Aorta (tissue), 5 donors: Measurements from ENCODE around the gene ACSS1. TPM values are rescaled to one million over a fixed set of nuclear protein-coding genes. Genes with fewer than 3 reads are reported as not detected.

Source experiments
- ATAC-seq: fragments of 200-7000 bp; cut with Tn5 transposase; one replicate; pipeline ENCODE4 v1.9.1; 2022; ENCODE audit warnings: moderate library complexity; ENCODE audit not compliant: low FRiP score
- DNase-seq, 2 donors: peaks; one replicate each; pipeline ENCODE4 v3.0.0-alpha.2; 2020
- H3K27ac ChIP-seq, 2 donors: one replicate each; pipeline ENCODE4 v1.5.1; 2013; ENCODE audit warnings: low read length in 2 of 2, mild to moderate bottlenecking in 2 of 2, moderate library complexity in 2 of 2, control low read depth in 1 of 2, inconsistent platforms in 1 of 2, low read depth in 1 of 2
- H3K27me3 ChIP-seq, 2 donors: one replicate each; pipeline ENCODE4 v1.6.1; 2013; ENCODE audit warnings: control low read depth in 1 of 2, low read length in 1 of 2, mild to moderate bottlenecking in 1 of 2, moderate library complexity in 1 of 2; ENCODE audit not compliant: insufficient read depth in 2 of 2, control insufficient read depth in 1 of 2
- H3K36me3 ChIP-seq, 2 donors: one replicate each; pipeline ENCODE4 v1.6.1; 2013; ENCODE audit warnings: control low read depth in 1 of 2, low read length in 1 of 2, mild to moderate bottlenecking in 1 of 2; ENCODE audit not compliant: insufficient read depth in 2 of 2, control insufficient read depth in 1 of 2
- H3K4me1 ChIP-seq, 2 donors: one replicate each; pipeline ENCODE4 v1.6.1; 2013; ENCODE audit warnings: low read length in 2 of 2, control low read depth in 1 of 2, mild to moderate bottlenecking in 1 of 2, moderate library complexity in 1 of 2; ENCODE audit not compliant: insufficient read depth in 2 of 2, control insufficient read depth in 1 of 2
- H3K4me3 ChIP-seq, 2 donors: one replicate each; pipeline ENCODE4 v1.5.1; 2013; ENCODE audit warnings: low read length in 2 of 2, control low read depth in 1 of 2, mild to moderate bottlenecking in 1 of 2
- H3K9me3 ChIP-seq: one replicate; pipeline ENCODE4 v1.6.1; 2013; ENCODE audit warnings: mild to moderate bottlenecking, low read length; ENCODE audit not compliant: control insufficient read depth
- WGBS, 2 donors: extraction: QIAGEN DNeasy Blood & Tissue Kit; methylation state at CpG; one replicate each; pipeline ENCODE4 v1.1.7; 2013; 5-methylcytosine and 5-hydroxymethylcytosine counted together
- intact Hi-C, 2 donors: fragments of 100-400 bp; cut with DNase I; formaldehyde crosslinking; loops; one replicate each; pipeline versions ENCODE4 v1.14.2 to v1.15.0; 2022
- polyA plus RNA-seq, 2 donors: library from polyadenylated mRNA; stranded (reverse); fragments of 200-250 nt; gene quantifications; one replicate each; pipeline ENCODE4 v1.2.3, GENCODE V29; 2013
- total RNA-seq, 2 donors: library from RNA; stranded (reverse); fragmentation: NEBNext Ultra II Directional; extraction: Animal tissue kit (Norgen Biotek cat#: 25700); gene quantifications; one replicate each; pipeline ENCODE4 v1.2.1, GENCODE V29; 2021
- donor health status: healthy with polysubstance abuse.
- donor health status: Bipolar disorder and iron deficiency.
- donor health status: DM: no; HTN: no; CAD: no.
- donor health status: DM: no; HTN: no; CAD: no.
- donor health status: DM: yes; HTN: yes; CAD: no.

The ACSS1 gene
- total and polyA plus RNA-seq, 4 donors: 7.6 to 23.4 (median 18.3) TPM

- ATAC-seq: no peak
- intact Hi-C loops: no loop called here
- peak in 1 of 2 donors; percentile 22 for DNase-seq
- peaks cover 0 to 2% of the 10 kb centered on the region in 2 donors for H3K36me3 ChIP-seq
- no peak overlapping the region for H3K4me3 ChIP-seq
- H3K9me3 ChIP-seq: no peaks in the 10 kb centered on the region
- peaks cover 0 to 6% of the 10 kb centered on the region in 2 donors for H3K4me1 ChIP-seq
- H3K27me3 ChIP-seq: no peaks in the 10 kb centered on the region
- no peak overlapping the region for H3K27ac ChIP-seq
- 57 to 58% methylated on average over 6 of the region's 6 CpGs for WGBS, 2 donors
These were observed 24.5 kb downstream of the ACSS1 start for GRCh38 chr20:25033265-25033923.

- ATAC-seq (peak; percentile 40), DNase-seq (peak in 1 of 2 donors; percentile 49)
- no peaks in the 10 kb centered on the region for H3K27me3 ChIP-seq
- WGBS, 2 donors: 71 to 73% methylated on average over 29 of the region's 29 CpGs
- no peaks in the 10 kb centered on the region for H3K9me3 ChIP-seq
- peaks cover 0 to 2% of the 10 kb centered on the region in 2 donors for H3K36me3 ChIP-seq
- no peak overlapping the region for H3K27ac ChIP-seq
- intact Hi-C loops: no loop called here
- H3K4me3 ChIP-seq: no peak overlapping the region
- peaks cover 0 to 6% of the 10 kb centered on the region in 2 donors for H3K4me1 ChIP-seq
These were observed 25.3 kb downstream of the ACSS1 start for GRCh38 chr20:25032478-25033264.

- peak in 1 of 2 donors; percentile 31 for DNase-seq
- H3K27me3 ChIP-seq: no peaks in the 10 kb centered on the region
- intact Hi-C loops: no loop called here
- no peak overlapping the region for H3K27ac ChIP-seq
- no peak overlapping the region for H3K4me3 ChIP-seq
- 97% methylated on average over 16 of the region's 16 CpGs for WGBS, 2 donors
- peaks cover 0 to 2% of the 10 kb centered on the region in 2 donors for H3K36me3 ChIP-seq
- peaks cover 0 to under 1% of the 10 kb centered on the region in 2 donors for H3K4me1 ChIP-seq
- H3K9me3 ChIP-seq: no peaks in the 10 kb centered on the region
- ATAC-seq: no peak
These were observed 25.9 kb downstream of the ACSS1 start for GRCh38 chr20:25032065-25032477.

- intact Hi-C loops: no loop called here
- no peaks in the 10 kb centered on the region for H3K4me1 ChIP-seq
- no peak overlapping the region for H3K4me3 ChIP-seq
- H3K27ac ChIP-seq: no peak overlapping the region
- H3K27me3 ChIP-seq: no peaks in the 10 kb centered on the region
- ATAC-seq: no peak
- WGBS, 2 donors: 81 to 95% methylated on average over 3 of the region's 3 CpGs
- H3K36me3 ChIP-seq: peaks cover 0 to 2% of the 10 kb centered on the region in 2 donors
- H3K9me3 ChIP-seq: no peaks in the 10 kb centered on the region
- no peak for DNase-seq
These were observed 26.7 kb downstream of the ACSS1 start for GRCh38 chr20:25031241-25031640.

- no peak overlapping the region for H3K4me3 ChIP-seq
- H3K4me1 ChIP-seq: no peaks in the 10 kb centered on the region
- H3K27ac ChIP-seq: no peak overlapping the region
- intact Hi-C loops: no loop called here
- DNase-seq (peak in 1 of 2 donors; percentile 42), ATAC-seq (peak; percentile 17)
- no peaks in the 10 kb centered on the region for H3K27me3 ChIP-seq
- 81 to 86% methylated on average over 8 of the region's 8 CpGs for WGBS, 2 donors
- H3K9me3 ChIP-seq: no peaks in the 10 kb centered on the region
- H3K36me3 ChIP-seq: peaks cover 0 to 2% of the 10 kb centered on the region in 2 donors
These were observed 27.2 kb downstream of the ACSS1 start for GRCh38 chr20:25030649-25031207.

- Histone ChIP-seq H3K36me3 (peaks cover 0 to 2% of the 10 kb centered on the region in 2 donors), H3K4me1 (no peaks in the 10 kb centered on the region), H3K27ac (no peak overlapping the region), H3K9me3 (no peaks in the 10 kb centered on the region), H3K27me3 (no peaks in the 10 kb centered on the region), H3K4me3 (no peak overlapping the region)
- peak; percentile 8 for ATAC-seq
- intact Hi-C loops: no loop called here
- DNase-seq: peak in 1 of 2 donors; percentile 4
- WGBS, 2 donors: 95 to 99% methylated on average over 5 of the region's 5 CpGs
These were observed 27.8 kb downstream of the ACSS1 start for GRCh38 chr20:25030007-25030648.

GRCh38 chr20:25025986-25026605 lies 31.8 kb downstream of the ACSS1 start:
- Histone ChIP-seq H3K27me3 (no peaks in the 10 kb centered on the region), H3K4me1 (no peaks in the 10 kb centered on the region), H3K4me3 (no peak overlapping the region), H3K36me3 (peaks cover 0 to 2% of the 10 kb centered on the region in 2 donors), H3K9me3 (no peaks in the 10 kb centered on the region), H3K27ac (no peak overlapping the region)
- no peak for ATAC-seq
- intact Hi-C loops: no loop called here
- 91 to 96% methylated on average over 4 of the region's 4 CpGs for WGBS, 2 donors
- peak; percentile 32 to 59 for DNase-seq
